SKM-1 treated with dmso at 0.1 percent for 144 hours (cell line): ENCODE results near the gene AP1S3.

Experiments used
- DNase-seq: peaks from one replicate; lab custom pipeline; 2025; ENCODE audit not compliant: unreplicated experiment; lab: John Stamatoyannopoulos, UW

The AP1S3 gene

DNA sequence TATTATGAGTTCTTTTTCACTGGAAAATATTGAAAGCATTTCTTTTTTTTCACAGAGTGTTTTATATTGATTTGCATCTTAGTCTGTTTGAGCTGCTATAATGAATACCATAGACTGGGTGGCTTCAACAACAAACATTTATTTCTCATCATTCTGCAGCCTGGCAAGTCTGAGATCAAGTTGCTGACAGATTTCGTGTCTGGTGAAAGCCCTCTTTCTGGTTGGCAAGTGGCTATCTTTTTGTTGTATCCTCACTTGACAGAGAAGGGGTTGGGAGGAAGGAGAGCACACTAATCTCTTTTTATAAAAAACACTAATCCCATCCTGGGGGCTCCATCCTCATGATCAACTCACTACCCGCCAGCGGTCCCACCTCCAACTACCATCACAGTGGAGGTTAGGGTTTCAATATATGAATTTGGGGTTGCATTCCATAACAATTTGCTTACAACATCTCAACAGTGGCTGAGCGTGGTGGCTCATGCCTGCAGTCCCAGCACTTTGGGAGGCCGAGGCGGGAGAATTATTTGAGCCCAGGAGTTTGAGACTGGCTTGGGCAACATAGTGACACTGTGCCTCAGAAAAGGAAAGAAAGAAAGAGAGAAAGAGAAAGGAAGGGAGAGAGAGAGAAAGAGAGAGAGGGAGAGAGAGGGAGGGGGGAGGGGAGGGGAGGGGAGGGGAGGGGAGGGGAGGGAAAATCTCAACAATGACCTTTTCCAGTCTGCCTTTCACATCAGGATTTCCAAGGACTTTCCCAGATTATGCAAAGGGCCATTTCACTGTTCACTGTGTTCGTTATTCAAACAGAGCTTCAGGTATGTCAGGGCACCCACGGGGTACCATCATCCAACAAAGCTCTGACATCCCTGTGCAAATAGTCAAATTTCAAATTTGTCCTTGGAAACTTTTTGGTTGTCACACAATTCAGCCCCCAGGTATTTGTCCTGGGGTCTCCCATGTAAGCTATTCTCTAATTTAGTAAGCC, 111.1 kb downstream of the AP1S3 start:
- DNase-seq: no peak

- no peak for DNase-seq
Measured at GRCh38 chr2:223725494-223725893, 111.9 kb downstream of the AP1S3 start.

- no peak for DNase-seq
Measured at GRCh38 chr2:223724861-223725260, 112.5 kb downstream of the AP1S3 start.

DNA sequence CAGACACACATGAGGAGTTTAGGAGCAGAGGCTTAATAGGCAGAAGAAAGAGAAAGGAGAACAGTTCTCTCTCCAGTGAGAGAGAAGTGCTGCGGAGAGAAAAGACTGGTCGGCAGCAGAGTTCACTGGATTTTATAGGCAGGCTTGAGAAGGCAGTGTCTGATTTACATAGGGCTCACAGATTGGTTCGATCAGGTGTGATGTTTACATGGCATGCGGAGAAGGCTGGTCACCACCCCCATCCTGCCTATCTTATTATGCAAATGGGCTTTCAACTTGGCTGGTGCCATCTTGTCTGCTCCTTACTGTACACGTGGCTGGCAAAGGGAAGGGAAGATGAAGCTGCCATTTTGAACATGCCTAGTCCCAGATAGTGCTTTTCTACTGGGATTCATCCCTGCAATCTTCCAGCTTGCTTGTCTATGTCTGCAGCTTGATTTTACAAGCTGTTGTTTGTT, 113.4 kb downstream of the AP1S3 start:
- no peak for DNase-seq

DNA sequence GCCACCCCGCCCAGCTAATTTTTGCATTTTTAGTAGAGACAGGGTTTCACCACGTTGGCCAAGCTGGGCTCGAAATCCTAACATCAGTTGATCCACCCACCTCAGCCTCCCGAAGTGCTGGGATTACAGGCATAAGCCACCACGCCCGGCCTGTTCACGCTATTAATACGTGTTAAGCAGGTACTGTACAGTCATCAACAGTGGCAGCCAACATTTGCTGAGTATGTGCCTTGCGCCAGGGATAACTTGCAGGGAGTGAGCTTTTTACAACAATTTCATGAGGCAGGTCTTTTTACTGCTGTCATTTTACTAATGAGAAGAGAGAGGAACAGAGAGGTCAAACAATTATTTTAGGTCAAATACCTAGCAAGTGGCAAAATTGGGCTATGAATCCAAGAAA, 115.2 kb downstream of the AP1S3 start:
- DNase-seq: no peak

GRCh38 chr2:223721746-223722145, 115.6 kb downstream of the AP1S3 start:
- no peak for DNase-seq

- no peak for DNase-seq
Measured at GRCh38 chr2:223720367-223720766, 117.0 kb downstream of the AP1S3 start.

- DNase-seq: no peak
Measured at GRCh38 chr2:223712642-223713041, 124.7 kb downstream of the AP1S3 start.

DNA sequence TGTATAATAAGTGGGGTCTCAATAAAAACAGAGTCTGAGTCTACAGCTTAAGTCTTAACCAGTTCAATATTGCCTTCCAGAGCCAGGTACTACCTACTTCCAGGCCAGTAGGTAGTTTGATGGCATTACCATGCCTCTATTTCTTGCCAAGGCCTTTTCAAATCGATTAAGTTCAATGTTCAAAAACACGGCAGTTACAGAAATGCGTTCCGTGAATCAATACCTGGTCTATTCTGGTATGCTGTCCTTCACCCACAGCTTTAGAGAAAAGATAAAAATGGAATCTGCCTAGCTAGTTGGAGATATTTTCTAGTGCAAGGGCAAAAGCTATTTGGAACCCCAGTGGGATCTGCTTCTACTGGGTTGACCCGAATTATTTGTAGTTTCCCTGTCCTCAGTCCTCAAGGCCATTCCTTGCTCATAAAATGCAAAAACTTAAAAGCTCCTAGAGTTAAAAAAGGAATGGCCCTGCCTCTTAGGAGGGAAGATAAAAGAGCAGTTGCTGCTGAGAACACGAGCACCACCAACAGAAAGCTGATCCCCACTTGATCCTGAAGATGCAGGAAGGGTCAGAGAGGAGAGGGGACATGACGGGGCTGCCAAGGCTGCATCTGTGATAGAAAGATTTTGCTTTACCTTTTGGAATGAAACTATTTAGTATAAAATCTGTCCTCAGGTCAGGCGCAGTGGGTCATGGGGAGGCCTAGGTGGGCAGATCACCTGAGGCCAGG, 125.6 kb downstream of the AP1S3 start:
- DNase-seq: no peak
